HepG2 (cell line): ENCODE measurements around the gene SGF29. TPM values are rescaled to one million over a fixed set of nuclear protein-coding genes. Genes with fewer than 3 reads are reported as not detected.
A peak's percentile ranks its signal among the peaks of the same experiment; 100 is the strongest.

Source experiments
- ATAD3A ChIP-seq: sonication (generic); formaldehyde crosslinking; IDR thresholded peaks from 2 replicates; pipeline ENCODE4 v1.4.0; 2020; ENCODE audit warnings: missing genetic modification reagents
- ATF7 ChIP-seq, 2 experiments: fragments of 450-650 bp in 1 of 2; sonication (generic) in 1 of 2; formaldehyde crosslinking in 1 of 2; IDR thresholded peaks; 2 replicates each; pipeline versions ENCODE4 v1.4.0 to v1.6.1; 2016 to 2020; ENCODE audit warnings: antibody characterized with exemption in 1 of 2, mild to moderate bottlenecking in 1 of 2, missing genetic modification reagents in 1 of 2
- FOXA3 ChIP-seq: IDR thresholded peaks from 2 replicates; pipeline ENCODE4 v1.6.1; 2016; ENCODE audit warnings: missing genetic modification reagents, missing compliant biosample characterization
- GLI4 ChIP-seq: sonication (generic); formaldehyde crosslinking; IDR thresholded peaks from 2 replicates; pipeline ENCODE4 v1.5.1; 2020; ENCODE audit warnings: missing genetic modification reagents, mild to moderate bottlenecking, moderate library complexity, borderline replicate concordance
- GZF1 ChIP-seq: sonication (generic); formaldehyde crosslinking; IDR thresholded peaks from 2 replicates; pipeline ENCODE4 v1.5.1; 2020; ENCODE audit warnings: mild to moderate bottlenecking, missing genetic modification reagents
- JUNB ChIP-seq: sonication (generic); formaldehyde crosslinking; IDR thresholded peaks from 2 replicates; pipeline ENCODE4 v1.8.0; 2022; ENCODE audit warnings: missing genetic modification reagents, mild to moderate bottlenecking, borderline replicate concordance
- LCORL ChIP-seq, 2 experiments: fragments of 450-650 bp in 1 of 2; sonication (generic) in 1 of 2; formaldehyde crosslinking in 1 of 2; IDR thresholded peaks; 2 replicates each; pipeline versions ENCODE4 v1.5.0 to v1.6.1; 2017 to 2020; ENCODE audit warnings: antibody characterized with exemption in 1 of 2, missing genetic modification reagents in 1 of 2
- MXI1 ChIP-seq: IDR thresholded peaks from 3 replicates; pipeline ENCODE4 v1.6.1; 2012; ENCODE audit warnings: low read depth, low read length, inconsistent platforms, borderline replicate concordance
- SOX13 ChIP-seq, 3 experiments: fragments of 450-650 bp in 1 of 3; sonication (generic) in 1 of 3; formaldehyde crosslinking in 1 of 3; IDR thresholded peaks in 2 of 3; conservative IDR thresholded peaks in 1 of 3; 2 replicates each; pipeline versions ENCODE4 v1.5.0 to v1.6.1; 2016 to 2020; ENCODE audit warnings: antibody characterized with exemption in 1 of 3, mild to moderate bottlenecking in 1 of 3, missing compliant biosample characterization in 1 of 3, missing genetic modification reagents in 1 of 3, moderate library complexity in 1 of 3
- TBX2 ChIP-seq: sonication (generic); formaldehyde crosslinking; IDR thresholded peaks from 2 replicates; pipeline ENCODE4 v1.5.0; 2020; ENCODE audit warnings: missing genetic modification reagents, mild to moderate bottlenecking, borderline replicate concordance
- ZC3H4 ChIP-seq: sonication (generic); formaldehyde crosslinking; IDR thresholded peaks from 2 replicates; pipeline ENCODE4 v1.4.0; 2020; ENCODE audit warnings: missing genetic modification reagents, borderline replicate concordance
- ZFP90 ChIP-seq: sonication (generic); formaldehyde crosslinking; IDR thresholded peaks from 2 replicates; pipeline ENCODE4 v1.8.0; 2022; ENCODE audit warnings: missing genetic modification reagents, mild to moderate bottlenecking, inconsistent platforms, borderline replicate concordance
- ZNF354B ChIP-seq: sonication (generic); formaldehyde crosslinking; IDR thresholded peaks from 2 replicates; pipeline ENCODE4 v1.8.0; 2022; ENCODE audit warnings: mild to moderate bottlenecking, missing genetic modification reagents
- ZNF431 ChIP-seq: sonication (generic); formaldehyde crosslinking; IDR thresholded peaks from 2 replicates; pipeline ENCODE4 v1.9.0; 2022; ENCODE audit warnings: missing genetic modification reagents, low read depth, mild to moderate bottlenecking, borderline replicate concordance
- ZNF788 ChIP-seq: sonication (generic); formaldehyde crosslinking; IDR thresholded peaks from 2 replicates; pipeline ENCODE4 v1.5.0; 2020; ENCODE audit warnings: mild to moderate bottlenecking, missing genetic modification reagents, borderline replicate concordance
- ZNF790 ChIP-seq: sonication (generic); formaldehyde crosslinking; IDR thresholded peaks from 2 replicates; pipeline ENCODE4 v1.8.0; 2022; ENCODE audit warnings: missing genetic modification reagents, mild to moderate bottlenecking, borderline replicate concordance
- polyA plus RNA-seq, 8 experiments: library from polyadenylated mRNA; depleted of rRNA in 3 of 8; stranded (reverse) in 7 of 8; unstranded in 1 of 8; fragments of >200 nt; fragmentation: Illumina TruSeq in 4 of 8; extraction: Trizol in 4 of 8; gene quantifications; 2 replicates each; pipeline versions ENCODE4 v1.2.1 to v1.2.3, GENCODE V29; 2011 to 2016; ENCODE audit warnings: low read depth in 4 of 8, missing spikeins in 1 of 8, mixed read lengths in 1 of 8; ENCODE audit not compliant: insufficient read depth in 1 of 8
- total RNA-seq, 5 experiments: library from RNA; depleted of rRNA; stranded (reverse); fragments of >200 nt; fragmentation: Illumina TruSeq; extraction: Trizol; gene quantifications; 2 replicates each; pipeline ENCODE4 v1.2.3, GENCODE V29; 2016; ENCODE audit warnings: low read depth in 1 of 5
- TF ChIP-seq, protein P1 (sequence below): fragments of 450-650 bp; IDR thresholded peaks from 2 replicates; pipeline ENCODE4 v1.6.1; 2017; ENCODE audit warnings: mild to moderate bottlenecking
- TF ChIP-seq, protein P2 (sequence below): sonication (generic); formaldehyde crosslinking; IDR thresholded peaks from 2 replicates; pipeline ENCODE4 v1.4.0; 2020; ENCODE audit warnings: missing genetic modification reagents
- TF ChIP-seq, protein P3 (sequence below): conservative IDR thresholded peaks from 2 replicates; pipeline ENCODE4 v1.6.1; 2018; ENCODE audit warnings: missing genetic modification reagents
- TF ChIP-seq, protein P4 (sequence below): sonication (generic); formaldehyde crosslinking; IDR thresholded peaks from 2 replicates; pipeline ENCODE4 v1.8.0; 2022; ENCODE audit warnings: mild to moderate bottlenecking, missing genetic modification reagents; ENCODE audit not compliant: insufficient replicate concordance

SGF29 gene
- total and polyA plus RNA-seq, 2 of the 13 experiments (the other 11 are each of a cell fraction or from before 2014, with no cell fraction given), result 5.0 to 29.4 TPM

DNA sequence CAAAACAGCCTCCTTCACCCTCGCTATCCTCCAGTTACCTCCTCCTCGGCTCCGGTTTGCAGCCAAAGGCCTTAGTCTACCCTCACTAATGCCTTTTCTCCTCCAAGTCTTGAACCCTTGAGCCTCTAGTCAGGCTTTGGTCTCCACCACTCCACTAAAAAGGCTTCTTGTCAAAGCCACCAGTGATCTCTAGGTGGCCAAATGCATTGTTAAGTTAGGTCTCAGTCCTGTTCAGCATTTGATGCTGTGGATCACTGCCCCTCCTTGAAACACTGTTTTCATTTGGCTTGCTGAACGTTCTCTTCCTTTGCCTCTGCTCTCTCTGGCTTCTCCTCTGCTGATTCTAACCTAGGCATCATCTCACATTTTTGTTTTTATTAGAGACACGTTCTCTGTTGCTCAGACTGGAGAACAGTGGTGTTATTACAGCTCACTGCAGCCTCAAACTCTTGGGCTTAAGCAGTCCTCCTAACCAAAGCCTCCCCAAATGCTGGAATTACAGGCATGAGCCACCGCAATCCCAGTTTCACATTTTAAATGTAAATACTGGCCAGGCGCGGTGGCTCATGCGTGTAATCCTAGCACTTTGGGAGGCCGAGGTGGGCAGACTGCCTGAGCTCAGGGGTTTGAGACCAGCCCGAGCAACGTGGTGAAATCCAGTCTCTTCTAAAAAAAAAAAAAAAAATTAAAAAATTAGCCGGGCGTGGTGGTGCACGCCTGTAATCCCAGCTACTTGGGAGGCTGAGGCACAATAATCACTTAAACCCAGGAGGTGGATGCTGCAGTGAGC lies 1.1 kb downstream of the SGF29 start (continued):
- TF ChIP-seq, protein P1, sequence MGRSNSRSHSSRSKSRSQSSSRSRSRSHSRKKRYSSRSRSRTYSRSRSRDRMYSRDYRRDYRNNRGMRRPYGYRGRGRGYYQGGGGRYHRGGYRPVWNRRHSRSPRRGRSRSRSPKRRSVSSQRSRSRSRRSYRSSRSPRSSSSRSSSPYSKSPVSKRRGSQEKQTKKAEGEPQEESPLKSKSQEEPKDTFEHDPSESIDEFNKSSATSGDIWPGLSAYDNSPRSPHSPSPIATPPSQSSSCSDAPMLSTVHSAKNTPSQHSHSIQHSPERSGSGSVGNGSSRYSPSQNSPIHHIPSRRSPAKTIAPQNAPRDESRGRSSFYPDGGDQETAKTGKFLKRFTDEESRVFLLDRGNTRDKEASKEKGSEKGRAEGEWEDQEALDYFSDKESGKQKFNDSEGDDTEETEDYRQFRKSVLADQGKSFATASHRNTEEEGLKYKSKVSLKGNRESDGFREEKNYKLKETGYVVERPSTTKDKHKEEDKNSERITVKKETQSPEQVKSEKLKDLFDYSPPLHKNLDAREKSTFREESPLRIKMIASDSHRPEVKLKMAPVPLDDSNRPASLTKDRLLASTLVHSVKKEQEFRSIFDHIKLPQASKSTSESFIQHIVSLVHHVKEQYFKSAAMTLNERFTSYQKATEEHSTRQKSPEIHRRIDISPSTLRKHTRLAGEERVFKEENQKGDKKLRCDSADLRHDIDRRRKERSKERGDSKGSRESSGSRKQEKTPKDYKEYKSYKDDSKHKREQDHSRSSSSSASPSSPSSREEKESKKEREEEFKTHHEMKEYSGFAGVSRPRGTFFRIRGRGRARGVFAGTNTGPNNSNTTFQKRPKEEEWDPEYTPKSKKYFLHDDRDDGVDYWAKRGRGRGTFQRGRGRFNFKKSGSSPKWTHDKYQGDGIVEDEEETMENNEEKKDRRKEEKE, result no peak
- TF ChIP-seq LCORL (IDR thresholded peaks at IDR 0.05) (no peak), LCORL (CRISPR knock-in tag; IDR thresholded peaks at IDR 0.05) (no peak), JUNB (CRISPR knock-in tag) (no peak), ZC3H4 (CRISPR knock-in tag) (no peak), MXI1 (no peak), ZNF354B (0 out of 2 replicates have a peak, but pooled peaks have one; percentile 22), ATF7 (IDR thresholded peaks at IDR 0.05) (no peak), ATF7 (CRISPR knock-in tag; IDR thresholded peaks at IDR 0.05) (no peak), TBX2 (CRISPR knock-in tag) (no peak), ATAD3A (CRISPR knock-in tag) (no peak), GLI4 (CRISPR knock-in tag) (0 out of 2 replicates have a peak, but pooled peaks have one; percentile 2), ZNF790 (CRISPR knock-in tag) (no peak), ZFP90 (CRISPR knock-in tag) (0 out of 2 replicates have a peak, but pooled peaks have one; percentile 1), FOXA3 (no peak), SOX13 (IDR thresholded peaks at IDR 0.05) (no peak), SOX13 (CRISPR knock-in tag; conservative IDR thresholded peaks at IDR 0.05 in 1 of 2, IDR thresholded peaks at IDR 0.05 in 1 of 2) (no peak), ZNF431 (CRISPR knock-in tag) (no peak), GZF1 (CRISPR knock-in tag) (no peak), ZNF788 (no peak)
- TF ChIP-seq, protein P2, sequence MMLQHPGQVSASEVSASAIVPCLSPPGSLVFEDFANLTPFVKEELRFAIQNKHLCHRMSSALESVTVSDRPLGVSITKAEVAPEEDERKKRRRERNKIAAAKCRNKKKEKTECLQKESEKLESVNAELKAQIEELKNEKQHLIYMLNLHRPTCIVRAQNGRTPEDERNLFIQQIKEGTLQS (CRISPR knock-in tag), result no peak
- TF ChIP-seq, protein P3, sequence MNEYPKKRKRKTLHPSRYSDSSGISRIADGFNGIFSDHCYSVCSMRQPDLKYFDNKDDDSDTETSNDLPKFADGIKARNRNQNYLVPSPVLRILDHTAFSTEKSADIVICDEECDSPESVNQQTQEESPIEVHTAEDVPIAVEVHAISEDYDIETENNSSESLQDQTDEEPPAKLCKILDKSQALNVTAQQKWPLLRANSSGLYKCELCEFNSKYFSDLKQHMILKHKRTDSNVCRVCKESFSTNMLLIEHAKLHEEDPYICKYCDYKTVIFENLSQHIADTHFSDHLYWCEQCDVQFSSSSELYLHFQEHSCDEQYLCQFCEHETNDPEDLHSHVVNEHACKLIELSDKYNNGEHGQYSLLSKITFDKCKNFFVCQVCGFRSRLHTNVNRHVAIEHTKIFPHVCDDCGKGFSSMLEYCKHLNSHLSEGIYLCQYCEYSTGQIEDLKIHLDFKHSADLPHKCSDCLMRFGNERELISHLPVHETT, result 0 out of 2 replicates have a peak, but pooled peaks have one; percentile 9
- TF ChIP-seq, protein P4, sequence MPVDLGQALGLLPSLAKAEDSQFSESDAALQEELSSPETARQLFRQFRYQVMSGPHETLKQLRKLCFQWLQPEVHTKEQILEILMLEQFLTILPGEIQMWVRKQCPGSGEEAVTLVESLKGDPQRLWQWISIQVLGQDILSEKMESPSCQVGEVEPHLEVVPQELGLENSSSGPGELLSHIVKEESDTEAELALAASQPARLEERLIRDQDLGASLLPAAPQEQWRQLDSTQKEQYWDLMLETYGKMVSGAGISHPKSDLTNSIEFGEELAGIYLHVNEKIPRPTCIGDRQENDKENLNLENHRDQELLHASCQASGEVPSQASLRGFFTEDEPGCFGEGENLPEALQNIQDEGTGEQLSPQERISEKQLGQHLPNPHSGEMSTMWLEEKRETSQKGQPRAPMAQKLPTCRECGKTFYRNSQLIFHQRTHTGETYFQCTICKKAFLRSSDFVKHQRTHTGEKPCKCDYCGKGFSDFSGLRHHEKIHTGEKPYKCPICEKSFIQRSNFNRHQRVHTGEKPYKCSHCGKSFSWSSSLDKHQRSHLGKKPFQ (CRISPR knock-in tag), result peak; percentile 57
